ENCODE measurements around the gene ETV3.

GRCh38 chr1:157119008-157119407 is 19.2 kb downstream of the ETV3 start:
- no peak for TF ChIP-seq POLR2A (IDR thresholded peaks at IDR 0.05)
- no peak for TF ChIP-seq CTCF (IDR thresholded peaks at IDR 0.05)
